IMR-90 (cell line): ENCODE data around the gene ATG9A. TPM values are rescaled to one million over a fixed set of nuclear protein-coding genes. Genes with fewer than 3 reads are reported as not detected.

Source experiments
- ATAC-seq: fragments of 200-7000 bp; cut with Tn5 transposase; 2 replicates; pipeline ENCODE4 v1.9.1; 2020; ENCODE audit warnings: low read depth, mild to moderate bottlenecking, moderate library complexity
- BruUV-seq: library from RNA; stranded (reverse); fragments of 400-500 nt; replicated peaks from 2 replicates; lab custom pipeline; 2021; lab: Mats Ljungman, UMichigan
- CTCF ChIA-PET: fragments of 300-600 bp; formaldehyde crosslinking; extraction: SDS; loops from one replicate; lab custom pipeline; 2021; ENCODE audit warnings: antibody characterized with exemption; lab: Yijun Ruan, JAX
- POLR2A ChIA-PET: fragments of 300-600 bp; sonication (Branson Sonifier 250); formaldehyde crosslinking; loops from one replicate; lab custom pipeline; 2022; ENCODE audit warnings: antibody characterized with exemption; ENCODE audit not compliant: unreplicated experiment; lab: Charles Lee
- DNase-seq: peaks from one replicate; pipeline ENCODE4 v3.0.0; 2013
- H2AFZ ChIP-seq: replicated peaks from 2 replicates; pipeline ENCODE3; 2013; ENCODE audit warnings: low read length, mild to moderate bottlenecking; ENCODE audit not compliant: poor library complexity
- H2AK5ac ChIP-seq: 2 replicates; pipeline ENCODE4 v1.6.1; 2013; ENCODE audit warnings: low read depth, low read length, inconsistent platforms
- H2AK9ac ChIP-seq: replicated peaks from 2 replicates; pipeline ENCODE3; 2013; ENCODE audit warnings: mild to moderate bottlenecking, low read depth, low read length, moderate library complexity; ENCODE audit not compliant: poor library complexity
- H2BK120ac ChIP-seq: 2 replicates; pipeline ENCODE4 v1.6.1; 2013; ENCODE audit warnings: low read depth, low read length, inconsistent platforms
- H2BK15ac ChIP-seq: 3 replicates; pipeline ENCODE4 v1.6.1; 2013; ENCODE audit warnings: low read depth, low read length, inconsistent platforms
- H2BK20ac ChIP-seq: 2 replicates; pipeline ENCODE4 v1.6.1; 2013; ENCODE audit warnings: low read depth, mild to moderate bottlenecking, inconsistent platforms, low read length, moderate library complexity
- H2BK5ac ChIP-seq: 2 replicates; pipeline ENCODE4 v1.6.1; 2013; ENCODE audit warnings: mild to moderate bottlenecking, low read depth, low read length, inconsistent platforms; ENCODE audit not compliant: poor library complexity, severe bottlenecking
- H3K14ac ChIP-seq: replicated peaks from 2 replicates; pipeline ENCODE4 v1.6.1; 2013; ENCODE audit warnings: low read depth, low read length, inconsistent platforms
- H3K18ac ChIP-seq: 2 replicates; pipeline ENCODE4 v1.6.1; 2013; ENCODE audit warnings: low read depth, low read length, control low read depth
- H3K23ac ChIP-seq: 2 replicates; pipeline ENCODE4 v1.6.1; 2013; ENCODE audit warnings: low read depth, low read length, inconsistent platforms
- H3K27ac ChIP-seq: 2 replicates; pipeline ENCODE4 v1.5.1; 2013; ENCODE audit warnings: mild to moderate bottlenecking, control low read depth, low read length; ENCODE audit not compliant: insufficient read depth
- H3K27me3 ChIP-seq: 2 replicates; pipeline ENCODE4 v1.6.1; 2013; ENCODE audit warnings: low read length; ENCODE audit not compliant: control insufficient read depth, insufficient read depth
- H3K36me3 ChIP-seq: 2 replicates; pipeline ENCODE4 v1.6.1; 2013; ENCODE audit warnings: low read length, mixed read lengths; ENCODE audit not compliant: control insufficient read depth, insufficient read depth
- H3K4ac ChIP-seq: 2 replicates; pipeline ENCODE4 v1.6.1; 2013; ENCODE audit warnings: low read depth, low read length, inconsistent platforms
- H3K4me1 ChIP-seq: 2 replicates; pipeline ENCODE4 v1.6.1; 2013; ENCODE audit warnings: low read length, mixed read lengths; ENCODE audit not compliant: control insufficient read depth, insufficient read depth
- H3K4me2 ChIP-seq: 2 replicates; pipeline ENCODE4 v1.6.1; 2013; ENCODE audit warnings: low read depth, mild to moderate bottlenecking, control low read depth, low read length, moderate library complexity
- H3K4me3 ChIP-seq: 2 replicates; pipeline ENCODE4 v1.5.1; 2013; ENCODE audit warnings: low read depth, mild to moderate bottlenecking, control low read depth, low read length, moderate library complexity; ENCODE audit not compliant: insufficient read depth
- H3K56ac ChIP-seq: 2 replicates; pipeline ENCODE4 v1.6.1; 2013; ENCODE audit warnings: low read length, inconsistent platforms; ENCODE audit not compliant: insufficient read depth; ENCODE audit errors: extremely low read depth
- H3K79me1 ChIP-seq, 2 experiments: 2 replicates each; pipeline ENCODE4 v1.6.1; 2013; ENCODE audit warnings: low read length in 2 of 2, inconsistent platforms in 1 of 2, low read depth in 1 of 2
- H3K9ac ChIP-seq: 2 replicates; pipeline ENCODE4 v1.6.1; 2013; ENCODE audit warnings: low read depth, low read length, control low read depth
- H3K9me1 ChIP-seq: 2 replicates; pipeline ENCODE4 v1.6.1; 2013; ENCODE audit warnings: low read length, inconsistent platforms; ENCODE audit not compliant: insufficient read depth
- H3K9me3 ChIP-seq: 2 replicates; pipeline ENCODE4 v1.6.1; 2013; ENCODE audit warnings: low read length; ENCODE audit not compliant: control insufficient read depth, insufficient read depth
- H4K20me1 ChIP-seq: 2 replicates; pipeline ENCODE4 v1.6.1; 2013; ENCODE audit warnings: low read length, inconsistent platforms; ENCODE audit not compliant: insufficient read depth
- H4K5ac ChIP-seq: 2 replicates; pipeline ENCODE4 v1.6.1; 2013; ENCODE audit warnings: mild to moderate bottlenecking, low read depth, low read length, control low read depth
- H4K8ac ChIP-seq, 2 experiments: 2 replicates each; pipeline ENCODE4 v1.6.1; 2013; ENCODE audit warnings: low read depth in 2 of 2, low read length in 2 of 2, control low read depth in 1 of 2, inconsistent platforms in 1 of 2
- H4K91ac ChIP-seq: 2 replicates; pipeline ENCODE4 v1.6.1; 2013; ENCODE audit warnings: low read depth, low read length, inconsistent platforms; ENCODE audit not compliant: insufficient read depth
- BHLHE40 ChIP-seq: fragments of 150-350 bp; IDR thresholded peaks from 2 replicates; pipeline ENCODE4 v1.6.1; 2016; ENCODE audit warnings: mild to moderate bottlenecking, low read depth, low read length
- CEBPB ChIP-seq: IDR thresholded peaks from 2 replicates; pipeline ENCODE4 v1.6.1; 2012; ENCODE audit warnings: low read depth, low read length, improper control_type of control experiment
- FOS ChIP-seq: fragments of 150-350 bp; IDR thresholded peaks from 2 replicates; pipeline ENCODE4 v1.6.1; 2016; ENCODE audit warnings: low read depth, low read length
- MAFK ChIP-seq: IDR thresholded peaks from 2 replicates; pipeline ENCODE4 v1.6.1; 2012; ENCODE audit warnings: low read depth, low read length, improper control_type of control experiment
- MAZ ChIP-seq: IDR thresholded peaks from 2 replicates; pipeline ENCODE4 v1.6.1; 2012; ENCODE audit warnings: low read depth, mild to moderate bottlenecking, low read length, improper control_type of control experiment, moderate library complexity, borderline replicate concordance
- MXI1 ChIP-seq: IDR thresholded peaks from 2 replicates; pipeline ENCODE4 v1.6.1; 2012; ENCODE audit warnings: low read depth, mild to moderate bottlenecking, low read length, moderate library complexity, borderline replicate concordance
- NFE2L2 ChIP-seq: fragments of 150-350 bp; IDR thresholded peaks from 2 replicates; pipeline ENCODE4 v1.6.1; 2016; ENCODE audit warnings: low read depth, mild to moderate bottlenecking, low read length
- POLR2A ChIP-seq: IDR thresholded peaks from 2 replicates; pipeline ENCODE4 v1.6.1; 2012; ENCODE audit warnings: mild to moderate bottlenecking, low read depth, low read length
- RAD21 ChIP-seq: IDR thresholded peaks from 2 replicates; pipeline ENCODE4 v1.6.1; 2012; ENCODE audit warnings: low read length, improper control_type of control experiment
- RCOR1 ChIP-seq: IDR thresholded peaks from 2 replicates; pipeline ENCODE4 v1.6.1; 2012; ENCODE audit warnings: mild to moderate bottlenecking, low read length, improper control_type of control experiment; ENCODE audit not compliant: insufficient replicate concordance
- RFX5 ChIP-seq: IDR thresholded peaks from 2 replicates; pipeline ENCODE4 v1.8.0; 2012; ENCODE audit warnings: low read depth, mild to moderate bottlenecking, low read length, moderate library complexity
- WGBS, 2 experiments: methylation state at CpG; one replicate each; pipeline versions ENCODE4 v1.1.5 to v1.1.7; 2013; ENCODE audit warnings: missing lambda C conversion rate in 2 of 2; ENCODE audit not compliant: insufficient read length in 1 of 2; ENCODE audit errors: extremely low coverage in 2 of 2; 5-methylcytosine and 5-hydroxymethylcytosine counted together
- dilution Hi-C: fragments of 300-500 bp; cut with HindIII; formaldehyde crosslinking; loops from one replicate; pipeline ENCODE4 v1.14.3; 2018; ENCODE audit warnings: low sequenced_read_pairs; ENCODE audit not compliant: unreplicated experiment
- in situ Hi-C: fragments of 300-500 bp; cut with MboI; formaldehyde crosslinking; loops from 3 replicates; pipeline ENCODE4 v1.14.3; 2019; ENCODE audit warnings: low sequenced_read_pairs, inconsistent platforms, mixed read lengths
- intact Hi-C: fragments of 100-400 bp; cut with micrococcal nuclease; formaldehyde crosslinking; loops from 2 replicates; pipeline ENCODE4 v1.10.0; 2022
- polyA plus RNA-seq, 3 experiments: library from polyadenylated mRNA; depleted of rRNA; stranded (reverse); fragments of >200 nt; gene quantifications; 2 replicates each; pipeline ENCODE4 v1.2.3, GENCODE V29; 2012; ENCODE audit warnings: low replicate concordance in 1 of 3
- total RNA-seq: library from RNA; depleted of rRNA; stranded (reverse); fragments of >200 nt; gene quantifications from 2 replicates; pipeline ENCODE4 v1.2.3, GENCODE V29; 2012
- TF ChIP-seq, protein P1 (sequence below): fragments of 150-350 bp; IDR thresholded peaks from 2 replicates; pipeline ENCODE4 v1.6.1; 2016; ENCODE audit warnings: low read depth, mild to moderate bottlenecking, low read length, moderate library complexity, borderline replicate concordance
- TF ChIP-seq, protein P2 (sequence below): conservative IDR thresholded peaks from 2 replicates; pipeline ENCODE4 v1.5.1; 2012; ENCODE audit warnings: mild to moderate bottlenecking, low read depth, low read length, improper control_type of control experiment
- TF ChIP-seq, protein P3 (sequence below): fragments of 150-350 bp; IDR thresholded peaks from 2 replicates; pipeline ENCODE4 v1.6.1; 2017; ENCODE audit warnings: mild to moderate bottlenecking, antibody characterized with exemption, low read length, low read depth

ATG9A gene
- total and polyA plus RNA-seq, 2 of the 4 experiments (the other 2 are of a cell fraction) = 35.1 to 58.3 TPM

DNA sequence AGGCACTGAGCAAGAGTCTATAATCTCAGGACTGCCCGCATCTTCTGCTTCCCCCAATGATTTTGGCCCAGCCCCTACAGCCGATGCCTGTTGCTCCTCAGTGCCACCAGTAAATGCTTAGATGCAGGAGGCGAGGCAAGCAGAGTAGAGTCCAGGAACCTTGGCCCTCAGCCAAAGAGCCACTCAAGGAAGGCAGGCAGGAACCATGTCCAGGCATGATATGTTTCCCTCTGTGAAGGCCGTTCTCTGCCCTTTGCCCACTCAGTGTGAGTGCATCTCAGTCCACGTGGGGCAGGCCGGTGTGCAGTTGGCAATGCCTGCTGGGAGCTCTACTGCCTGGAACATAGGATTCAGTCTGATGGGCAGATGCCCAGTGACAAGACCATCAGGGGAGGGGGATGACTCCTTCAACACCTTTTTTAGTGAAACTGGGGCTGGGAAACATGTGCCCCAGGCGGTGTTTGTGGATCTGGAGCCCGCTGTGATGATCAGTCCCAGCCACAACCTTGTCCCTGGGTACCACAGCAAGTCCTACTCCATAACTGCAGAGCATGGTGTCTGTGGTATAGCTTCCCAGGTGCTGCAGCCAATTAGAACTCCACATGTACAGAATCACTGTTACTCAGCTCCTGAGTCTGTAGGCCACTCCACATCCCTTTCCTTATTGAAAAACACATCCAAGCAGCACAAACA is 40.1 kb upstream of the ATG9A start:
- TF ChIP-seq RCOR1 (no peak), POLR2A (no peak), RAD21 (no peak), MAZ (no peak), BHLHE40 (no peak), MXI1 (no peak), MAFK (no peak), CEBPB (no peak), NFE2L2 (no peak), FOS (no peak), RFX5 (no peak)
- TF ChIP-seq, protein P1, sequence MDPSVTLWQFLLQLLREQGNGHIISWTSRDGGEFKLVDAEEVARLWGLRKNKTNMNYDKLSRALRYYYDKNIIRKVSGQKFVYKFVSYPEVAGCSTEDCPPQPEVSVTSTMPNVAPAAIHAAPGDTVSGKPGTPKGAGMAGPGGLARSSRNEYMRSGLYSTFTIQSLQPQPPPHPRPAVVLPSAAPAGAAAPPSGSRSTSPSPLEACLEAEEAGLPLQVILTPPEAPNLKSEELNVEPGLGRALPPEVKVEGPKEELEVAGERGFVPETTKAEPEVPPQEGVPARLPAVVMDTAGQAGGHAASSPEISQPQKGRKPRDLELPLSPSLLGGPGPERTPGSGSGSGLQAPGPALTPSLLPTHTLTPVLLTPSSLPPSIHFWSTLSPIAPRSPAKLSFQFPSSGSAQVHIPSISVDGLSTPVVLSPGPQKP = no peak
- TF ChIP-seq, protein P2, sequence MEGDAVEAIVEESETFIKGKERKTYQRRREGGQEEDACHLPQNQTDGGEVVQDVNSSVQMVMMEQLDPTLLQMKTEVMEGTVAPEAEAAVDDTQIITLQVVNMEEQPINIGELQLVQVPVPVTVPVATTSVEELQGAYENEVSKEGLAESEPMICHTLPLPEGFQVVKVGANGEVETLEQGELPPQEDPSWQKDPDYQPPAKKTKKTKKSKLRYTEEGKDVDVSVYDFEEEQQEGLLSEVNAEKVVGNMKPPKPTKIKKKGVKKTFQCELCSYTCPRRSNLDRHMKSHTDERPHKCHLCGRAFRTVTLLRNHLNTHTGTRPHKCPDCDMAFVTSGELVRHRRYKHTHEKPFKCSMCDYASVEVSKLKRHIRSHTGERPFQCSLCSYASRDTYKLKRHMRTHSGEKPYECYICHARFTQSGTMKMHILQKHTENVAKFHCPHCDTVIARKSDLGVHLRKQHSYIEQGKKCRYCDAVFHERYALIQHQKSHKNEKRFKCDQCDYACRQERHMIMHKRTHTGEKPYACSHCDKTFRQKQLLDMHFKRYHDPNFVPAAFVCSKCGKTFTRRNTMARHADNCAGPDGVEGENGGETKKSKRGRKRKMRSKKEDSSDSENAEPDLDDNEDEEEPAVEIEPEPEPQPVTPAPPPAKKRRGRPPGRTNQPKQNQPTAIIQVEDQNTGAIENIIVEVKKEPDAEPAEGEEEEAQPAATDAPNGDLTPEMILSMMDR = no peak
- TF ChIP-seq, protein P3, sequence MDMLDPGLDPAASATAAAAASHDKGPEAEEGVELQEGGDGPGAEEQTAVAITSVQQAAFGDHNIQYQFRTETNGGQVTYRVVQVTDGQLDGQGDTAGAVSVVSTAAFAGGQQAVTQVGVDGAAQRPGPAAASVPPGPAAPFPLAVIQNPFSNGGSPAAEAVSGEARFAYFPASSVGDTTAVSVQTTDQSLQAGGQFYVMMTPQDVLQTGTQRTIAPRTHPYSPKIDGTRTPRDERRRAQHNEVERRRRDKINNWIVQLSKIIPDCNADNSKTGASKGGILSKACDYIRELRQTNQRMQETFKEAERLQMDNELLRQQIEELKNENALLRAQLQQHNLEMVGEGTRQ = no peak
- Histone ChIP-seq H3K27me3 (peaks cover 27% of the 10 kb centered on the region), H3K79me1 (no peaks in the 10 kb centered on the region), H2BK15ac (no peak overlapping the region), H3K36me3 (no peaks in the 10 kb centered on the region), H3K18ac (no peak overlapping the region), H3K56ac (no peak overlapping the region), H3K4ac (no peak overlapping the region), H3K4me2 (no peak overlapping the region), H3K9me1 (peaks cover 9% of the 10 kb centered on the region), H3K27ac (no peak overlapping the region), H3K9ac (no peak overlapping the region), H2AK5ac (no peak overlapping the region), H4K8ac (no peak overlapping the region), H3K4me1 (peaks cover 10% of the 10 kb centered on the region), H4K20me1 (no peaks in the 10 kb centered on the region), H4K5ac (no peak overlapping the region), H2AFZ (no peak overlapping the region), H2BK20ac (no peak overlapping the region), H4K91ac (no peak overlapping the region), H3K9me3 (no peaks in the 10 kb centered on the region), H3K4me3 (no peak overlapping the region), H3K23ac (no peak overlapping the region), H2BK5ac (no peak overlapping the region), H3K14ac (no peak overlapping the region), H2AK9ac (no peak overlapping the region), H2BK120ac (no peak overlapping the region)
- no TSS peak for BruUV-seq
- dilution Hi-C loops = no loop called here
- ChIA-PET POLR2A (no interaction called here), CTCF (interaction anchor here (1.5 kb wide), 1 partner anchor 9 kb away, joined by 3 read pairs; the partner anchor contains the start of gene DNAJB2)
- intact Hi-C loops = no loop called here
- in situ Hi-C loops = no loop called here
- 33% methylated on average over 2 of the region's 8 CpGs; no CpG with 5 or more reads in 1 of the 2 experiments for WGBS, 2 experiments
- ATAC-seq (no peak; the same call in 1 of the 2 replicates), DNase-seq (no peak)
